MCF 10A (cell line): ENCODE data around the gene TRPC1. TPM values are rescaled to one million over a fixed set of nuclear protein-coding genes. Genes with fewer than 3 reads are reported as not detected.

Source experiments
- BruUV-seq: library from RNA; stranded (reverse); fragments of 400-500 nt; replicated peaks from 2 replicates; lab custom pipeline; 2021; lab: Mats Ljungman, UMichigan
- CTCF ChIA-PET: fragments of 300-600 bp; sonication (Branson Sonifier 250); formaldehyde crosslinking; extraction: SDS; loops from one replicate; lab custom pipeline; 2021; ENCODE audit warnings: antibody characterized with exemption, inconsistent platforms; lab: Yijun Ruan, JAX
- POLR2A ChIA-PET: fragments of 300-600, 350-650 bp; sonication (Branson Sonifier 250); formaldehyde crosslinking; extraction: SDS; loops from one replicate; lab custom pipeline; 2020; ENCODE audit warnings: antibody characterized with exemption, inconsistent platforms; lab: Yijun Ruan, JAX
- DNase-seq: peaks from one replicate; pipeline ENCODE4 v3.0.0-alpha.2; 2018; ENCODE audit not compliant: unreplicated experiment
- H3K27ac Mint-ChIP-seq: one replicate; pipeline ENCODE4 v1.8.0; 2022; ENCODE audit warnings: mild to moderate bottlenecking, low read depth, mixed read lengths; ENCODE audit not compliant: unreplicated experiment
- H3K27me3 Mint-ChIP-seq: one replicate; pipeline ENCODE4 v1.8.0; 2022; ENCODE audit warnings: mixed read lengths; ENCODE audit not compliant: insufficient read depth, unreplicated experiment
- H3K36me3 Mint-ChIP-seq: one replicate; pipeline ENCODE4 v1.8.0; 2022; ENCODE audit warnings: mild to moderate bottlenecking, moderate library complexity, mixed read lengths; ENCODE audit not compliant: insufficient read depth, unreplicated experiment
- H3K4me1 Mint-ChIP-seq: one replicate; pipeline ENCODE4 v1.8.0; 2022; ENCODE audit warnings: mixed read lengths; ENCODE audit not compliant: insufficient read depth, unreplicated experiment
- H3K4me3 Mint-ChIP-seq: one replicate; pipeline ENCODE4 v1.8.0; 2022; ENCODE audit warnings: mild to moderate bottlenecking, moderate library complexity, mixed read lengths; ENCODE audit not compliant: unreplicated experiment
- H3K9me3 Mint-ChIP-seq: one replicate; pipeline ENCODE4 v1.8.0; 2022; ENCODE audit warnings: mixed read lengths; ENCODE audit not compliant: unreplicated experiment
- CTCF ChIP-seq: fragments of 200-600 bp; IDR thresholded peaks from one replicate; pipeline ENCODE4 v1.8.0; 2022; ENCODE audit warnings: antibody characterized with exemption, mild to moderate bottlenecking; ENCODE audit not compliant: unreplicated experiment
- intact Hi-C: fragments of 100-400 bp; cut with micrococcal nuclease; formaldehyde crosslinking; loops from 2 replicates; pipeline ENCODE4 v1.14.1; 2022
- total RNA-seq: library from RNA; stranded (reverse); gene quantifications from 2 replicates; pipeline ENCODE4 v1.2.3, GENCODE V29; 2022

The TRPC1 gene
- total RNA-seq, 1 experiment from 2014 or later, result 9.2 TPM

DNA sequence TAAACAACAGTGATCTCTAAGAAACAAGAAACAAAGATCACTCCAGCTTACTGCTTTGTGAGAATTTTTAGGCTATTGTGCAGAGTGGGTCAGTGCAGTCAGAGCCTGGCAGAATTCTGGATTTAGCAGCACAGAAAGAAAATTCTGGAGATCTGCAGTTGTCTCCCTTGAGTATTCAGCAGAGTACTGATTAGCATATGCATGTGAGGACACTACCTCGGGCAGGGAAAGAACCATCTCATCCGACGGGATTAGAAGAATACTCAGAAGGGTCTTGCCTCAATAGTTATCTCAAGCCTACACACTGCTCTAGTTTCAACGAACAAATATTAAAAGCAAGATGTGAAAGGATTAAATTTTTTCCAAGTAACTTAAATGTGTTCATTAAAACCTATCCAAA, 70.7 kb downstream of the TRPC1 start:
- no peak overlapping the region for H3K4me3 Mint-ChIP-seq
- no TSS peak for BruUV-seq

DNA sequence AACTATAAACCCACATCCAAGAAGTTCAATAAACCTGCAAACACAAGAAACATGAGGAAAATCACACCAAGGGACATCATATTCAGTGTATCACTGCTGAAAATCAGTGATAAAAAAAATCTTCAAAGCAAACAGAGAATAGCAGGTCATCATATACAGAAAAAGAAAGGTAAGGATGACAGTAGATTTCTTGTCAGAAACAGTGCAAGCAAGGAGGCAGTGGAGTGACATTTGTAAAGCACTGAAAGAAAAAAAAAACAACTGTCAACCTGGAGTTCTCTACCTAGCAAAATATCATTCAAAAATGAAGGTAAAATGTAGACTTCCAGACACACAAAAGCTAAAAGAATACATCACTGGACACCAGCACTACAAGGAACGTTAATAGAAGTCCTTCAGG, 71.5 kb downstream of the TRPC1 start:
- DNase-seq, result no peak
- H3K27ac Mint-ChIP-seq, result no peak overlapping the region
- no peak overlapping the region for H3K4me3 Mint-ChIP-seq
- H3K27me3 Mint-ChIP-seq, result no peaks in the 10 kb centered on the region
- H3K4me1 Mint-ChIP-seq, result no peaks in the 10 kb centered on the region
- BruUV-seq, result no TSS peak
- no peak for TF ChIP-seq CTCF
- CTCF ChIA-PET, result no interaction called here
- intact Hi-C loops, result no loop called here
- POLR2A ChIA-PET, result no interaction called here
- no peaks in the 10 kb centered on the region for H3K9me3 Mint-ChIP-seq
- no peaks in the 10 kb centered on the region for H3K36me3 Mint-ChIP-seq

More for the DNA sequence above, 70.7 kb downstream of the TRPC1 start:
- POLR2A ChIA-PET, result no interaction called here
- no peak overlapping the region for H3K27ac Mint-ChIP-seq
- no peaks in the 10 kb centered on the region for H3K36me3 Mint-ChIP-seq
- no peaks in the 10 kb centered on the region for H3K27me3 Mint-ChIP-seq
- no peaks in the 10 kb centered on the region for H3K9me3 Mint-ChIP-seq
- DNase-seq, result no peak
- intact Hi-C loops, result no loop called here
- H3K4me1 Mint-ChIP-seq, result no peaks in the 10 kb centered on the region
- TF ChIP-seq CTCF, result no peak
- CTCF ChIA-PET, result no interaction called here

DNA sequence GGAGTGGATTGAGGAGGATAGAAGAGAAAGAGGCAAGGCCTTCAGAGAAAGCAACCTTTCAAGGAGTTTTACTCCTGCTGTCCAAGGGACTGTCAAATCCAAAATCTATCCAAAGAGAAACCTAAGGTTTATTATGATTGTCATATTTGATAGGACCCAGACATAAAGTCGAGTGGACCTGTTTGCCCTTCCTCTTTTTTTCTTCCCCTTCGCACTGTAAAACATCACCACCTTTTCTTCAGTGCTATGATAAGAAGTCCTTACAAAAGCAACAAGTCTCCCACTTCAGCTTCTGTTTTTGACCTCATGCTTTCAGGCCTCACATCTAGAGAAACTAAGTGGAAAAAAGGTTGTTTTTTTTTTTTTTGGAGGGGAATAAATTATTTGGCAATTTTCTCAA, 73.0 kb downstream of the TRPC1 start:
- no peak for TF ChIP-seq CTCF
- H3K9me3 Mint-ChIP-seq, result no peaks in the 10 kb centered on the region
- H3K4me3 Mint-ChIP-seq, result no peak overlapping the region
- no peaks in the 10 kb centered on the region for H3K36me3 Mint-ChIP-seq
- ChIA-PET CTCF (no interaction called here), POLR2A (no interaction called here)
- H3K27me3 Mint-ChIP-seq, result no peaks in the 10 kb centered on the region
- BruUV-seq, result no TSS peak
- no peak for DNase-seq
- intact Hi-C loops, result no loop called here
- no peak overlapping the region for H3K27ac Mint-ChIP-seq
- H3K4me1 Mint-ChIP-seq, result no peaks in the 10 kb centered on the region

- no peaks in the 10 kb centered on the region for H3K9me3 Mint-ChIP-seq
- no peak overlapping the region for H3K4me3 Mint-ChIP-seq
- DNase-seq, result no peak
- CTCF ChIA-PET, result no interaction called here
- BruUV-seq, result no TSS peak
- H3K36me3 Mint-ChIP-seq, result peaks cover 13% of the 10 kb centered on the region
- POLR2A ChIA-PET, result no interaction called here
- no peak overlapping the region for H3K27ac Mint-ChIP-seq
- intact Hi-C loops, result no loop called here
- no peaks in the 10 kb centered on the region for H3K27me3 Mint-ChIP-seq
- H3K4me1 Mint-ChIP-seq, result no peaks in the 10 kb centered on the region
- TF ChIP-seq CTCF, result no peak
Measured at GRCh38 chr3:142801746-142802145, 77.9 kb downstream of the TRPC1 start.
